ENCODE data around the gene PTH2.

PTH2 gene

GRCh38 chr19:49421039-49421877 lies 2.0 kb downstream of the PTH2 start:
- Histone ChIP-seq H3K36me3 (replicated peaks) (no peaks in the 10 kb centered on the region), H3K27me3 (replicated peaks) (peaks cover 65% of the 10 kb centered on the region), H3K4me3 (ENCODE audit: low read depth, low read length) (peak overlapping the region; percentile 5), H3K27ac (no peak overlapping the region)
- TF ChIP-seq, protein P1, sequence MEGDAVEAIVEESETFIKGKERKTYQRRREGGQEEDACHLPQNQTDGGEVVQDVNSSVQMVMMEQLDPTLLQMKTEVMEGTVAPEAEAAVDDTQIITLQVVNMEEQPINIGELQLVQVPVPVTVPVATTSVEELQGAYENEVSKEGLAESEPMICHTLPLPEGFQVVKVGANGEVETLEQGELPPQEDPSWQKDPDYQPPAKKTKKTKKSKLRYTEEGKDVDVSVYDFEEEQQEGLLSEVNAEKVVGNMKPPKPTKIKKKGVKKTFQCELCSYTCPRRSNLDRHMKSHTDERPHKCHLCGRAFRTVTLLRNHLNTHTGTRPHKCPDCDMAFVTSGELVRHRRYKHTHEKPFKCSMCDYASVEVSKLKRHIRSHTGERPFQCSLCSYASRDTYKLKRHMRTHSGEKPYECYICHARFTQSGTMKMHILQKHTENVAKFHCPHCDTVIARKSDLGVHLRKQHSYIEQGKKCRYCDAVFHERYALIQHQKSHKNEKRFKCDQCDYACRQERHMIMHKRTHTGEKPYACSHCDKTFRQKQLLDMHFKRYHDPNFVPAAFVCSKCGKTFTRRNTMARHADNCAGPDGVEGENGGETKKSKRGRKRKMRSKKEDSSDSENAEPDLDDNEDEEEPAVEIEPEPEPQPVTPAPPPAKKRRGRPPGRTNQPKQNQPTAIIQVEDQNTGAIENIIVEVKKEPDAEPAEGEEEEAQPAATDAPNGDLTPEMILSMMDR (IDR thresholded peaks at IDR 0.05; ENCODE audit: low read depth, low read length, missing control alignments) = no peak
- in situ Hi-C loops (cut with HindIII; ENCODE audit: low pct_ligation_motif_present, low sequenced_read_pairs) = no loop called here
- peak; percentile 49 for DNase-seq

GRCh38 chr19:49420227-49420626 lies 3.0 kb downstream of the PTH2 start:
- no peak overlapping the region for H3K4me3 ChIP-seq (ENCODE audit: low read depth, low read length)
- H3K27ac ChIP-seq = no peak overlapping the region
- TF ChIP-seq, protein P1 (IDR thresholded peaks at IDR 0.05; ENCODE audit: low read depth, low read length, missing control alignments) = no peak
- in situ Hi-C loops (cut with HindIII; ENCODE audit: low pct_ligation_motif_present, low sequenced_read_pairs) = no loop called here
- peaks cover 55% of the 10 kb centered on the region for H3K27me3 ChIP-seq (replicated peaks)
- H3K36me3 ChIP-seq (replicated peaks) = no peaks in the 10 kb centered on the region
- no peak for DNase-seq

- no peak for DNase-seq
- Histone ChIP-seq H3K4me3 (ENCODE audit: low read depth, low read length) (no peak overlapping the region), H3K27ac (no peak overlapping the region), H3K36me3 (replicated peaks) (no peaks in the 10 kb centered on the region), H3K27me3 (replicated peaks) (peaks cover 44% of the 10 kb centered on the region)
- TF ChIP-seq, protein P1 (IDR thresholded peaks at IDR 0.05; ENCODE audit: low read depth, low read length, missing control alignments) = no peak
- in situ Hi-C loops (cut with HindIII; ENCODE audit: low pct_ligation_motif_present, low sequenced_read_pairs) = no loop called here
These were observed 4.1 kb downstream of the PTH2 start for GRCh38 chr19:49419173-49419572.

DNA sequence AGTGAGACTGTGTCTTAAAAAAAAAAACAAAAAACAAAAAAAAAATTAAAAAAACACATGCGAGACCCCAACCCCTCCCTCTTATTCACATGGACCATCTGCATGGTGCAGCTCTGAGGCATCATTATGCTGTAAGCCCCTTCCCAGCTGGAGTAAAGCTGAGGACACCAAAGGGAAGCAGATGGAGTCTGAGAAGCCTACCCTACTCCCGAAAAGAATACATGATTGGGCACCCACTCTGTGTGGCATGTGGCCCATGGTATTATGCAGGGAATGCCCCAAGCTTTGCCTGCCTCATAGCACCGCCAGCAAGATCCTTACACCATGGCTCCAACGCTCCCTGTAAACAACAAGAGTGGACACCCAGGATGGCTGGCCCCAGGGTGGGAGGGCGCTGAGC lies 4.7 kb downstream of the PTH2 start:
- in situ Hi-C loops (cut with HindIII; ENCODE audit: low pct_ligation_motif_present, low sequenced_read_pairs) = no loop called here
- no peak for DNase-seq
- no peak overlapping the region for H3K4me3 ChIP-seq (ENCODE audit: low read depth, low read length)
- TF ChIP-seq, protein P1 (IDR thresholded peaks at IDR 0.05; ENCODE audit: low read depth, low read length, missing control alignments) = no peak
- H3K27ac ChIP-seq = no peak overlapping the region
- H3K27me3 ChIP-seq (replicated peaks) = peaks cover 38% of the 10 kb centered on the region
- no peaks in the 10 kb centered on the region for H3K36me3 ChIP-seq (replicated peaks)

DNA sequence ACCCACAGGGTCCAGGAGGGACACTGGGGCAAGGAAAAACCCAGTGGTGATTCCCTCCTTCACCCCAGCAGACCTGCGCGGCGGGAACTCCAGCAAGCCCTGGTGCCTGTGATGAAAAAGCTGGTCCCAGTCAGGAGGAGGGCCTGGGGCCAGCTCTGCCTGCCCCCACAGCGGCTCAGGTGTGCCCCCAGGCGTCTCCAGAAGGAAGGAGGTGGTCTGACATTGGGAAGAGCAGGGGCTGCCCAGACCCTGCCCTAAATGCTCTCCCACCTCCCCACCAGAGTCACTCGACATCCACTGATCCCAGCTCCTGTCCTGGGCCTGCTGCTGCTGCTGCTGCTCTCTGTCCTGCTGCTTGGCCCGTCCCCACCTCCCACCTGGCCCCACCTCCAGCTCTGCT lies 6.2 kb downstream of the PTH2 start:
- no peak overlapping the region for H3K4me3 ChIP-seq (ENCODE audit: low read depth, low read length)
- peaks cover 24% of the 10 kb centered on the region for H3K27me3 ChIP-seq (replicated peaks)
- in situ Hi-C loops (cut with HindIII; ENCODE audit: low pct_ligation_motif_present, low sequenced_read_pairs) = no loop called here
- no peak overlapping the region for H3K27ac ChIP-seq
- no peaks in the 10 kb centered on the region for H3K36me3 ChIP-seq (replicated peaks)
- DNase-seq = no peak
- TF ChIP-seq, protein P1 (IDR thresholded peaks at IDR 0.05; ENCODE audit: low read depth, low read length, missing control alignments) = no peak

DNA sequence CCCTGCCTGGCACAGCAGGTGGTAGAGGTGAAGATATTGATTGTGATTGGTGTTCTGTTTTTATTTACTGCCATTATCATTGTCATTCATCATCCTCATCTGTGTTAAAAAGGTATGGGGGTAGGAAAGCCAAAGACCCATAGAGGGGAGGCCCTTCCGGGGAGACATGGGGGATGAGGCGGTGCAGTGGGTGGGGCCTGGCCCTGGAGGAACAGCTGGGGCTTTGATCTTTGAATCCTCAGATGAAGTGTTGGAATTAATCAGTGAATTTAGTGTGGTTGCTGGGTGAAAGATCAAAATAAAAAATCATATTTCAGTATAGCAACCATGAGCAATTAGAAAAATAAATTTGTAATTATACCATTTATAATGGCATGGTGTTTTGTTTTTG lies 7.4 kb downstream of the PTH2 start:
- Histone ChIP-seq H3K36me3 (replicated peaks) (no peaks in the 10 kb centered on the region), H3K27me3 (replicated peaks) (peaks cover 13% of the 10 kb centered on the region), H3K4me3 (ENCODE audit: low read depth, low read length) (no peak overlapping the region), H3K27ac (no peak overlapping the region)
- no peak for DNase-seq
- TF ChIP-seq, protein P1 (IDR thresholded peaks at IDR 0.05; ENCODE audit: low read depth, low read length, missing control alignments) = no peak
- in situ Hi-C loops (cut with HindIII; ENCODE audit: low pct_ligation_motif_present, low sequenced_read_pairs) = no loop called here
